Large intestine (tissue), 3 donors: ENCODE measurements around the gene DTNBP1. TPM values are rescaled to one million over a fixed set of nuclear protein-coding genes. Genes with fewer than 3 reads are reported as not detected.

Experiments
- DNase-seq, 2 donors: peaks; one replicate each; pipeline versions ENCODE4 v3.0.0 to v3.0.0-alpha.2; 2013
- H3K27ac ChIP-seq: one replicate; pipeline ENCODE4 v1.5.1; 2013; ENCODE audit warnings: low read length
- H3K27me3 ChIP-seq: 2 replicates; pipeline ENCODE4 v1.6.1; 2013; ENCODE audit warnings: low read length; ENCODE audit not compliant: control insufficient read depth, insufficient read depth
- H3K36me3 ChIP-seq: 2 replicates; pipeline ENCODE4 v1.6.1; 2013; ENCODE audit warnings: low read length; ENCODE audit not compliant: control insufficient read depth, insufficient read depth
- H3K4me1 ChIP-seq: one replicate; pipeline ENCODE4 v1.6.1; 2013; ENCODE audit warnings: low read length; ENCODE audit not compliant: control insufficient read depth, insufficient read depth
- H3K4me3 ChIP-seq: one replicate; pipeline ENCODE4 v1.5.1; 2013; ENCODE audit warnings: low read length
- H3K9me3 ChIP-seq: one replicate; pipeline ENCODE4 v1.6.1; 2013; ENCODE audit warnings: mild to moderate bottlenecking, low read depth, low read length, moderate library complexity; ENCODE audit not compliant: control insufficient read depth
- WGBS: methylation state at CpG from one replicate; pipeline ENCODE4 v1.1.5; 2013; ENCODE audit warnings: low lambda C conversion rate; ENCODE audit not compliant: insufficient coverage; 5-methylcytosine and 5-hydroxymethylcytosine counted together
- polyA plus RNA-seq: library from polyadenylated mRNA; unstranded; fragments of 120-200 nt; gene quantifications from one replicate; pipeline ENCODE4 v1.2.1, GENCODE V29; 2013

Gene DTNBP1
- polyA plus RNA-seq, 1 donor, result 20.9 TPM

GRCh38 chr6:15626878-15627674, 35.8 kb downstream of the DTNBP1 start:
- no peak for DNase-seq
- peaks cover 7% of the 10 kb centered on the region for H3K4me1 ChIP-seq
- H3K9me3 ChIP-seq, result no peaks in the 10 kb centered on the region
- H3K27me3 ChIP-seq, result no peaks in the 10 kb centered on the region
- 82% methylated on average over 4 of the region's 8 CpGs for WGBS
- no peak overlapping the region for H3K4me3 ChIP-seq
- H3K27ac ChIP-seq, result no peak overlapping the region
- H3K36me3 ChIP-seq, result peaks cover 4% of the 10 kb centered on the region

- no peaks in the 10 kb centered on the region for H3K9me3 ChIP-seq
- H3K27me3 ChIP-seq, result no peaks in the 10 kb centered on the region
- DNase-seq, result no peak
- peaks cover 5% of the 10 kb centered on the region for H3K4me1 ChIP-seq
- H3K36me3 ChIP-seq, result peaks cover 4% of the 10 kb centered on the region
- no peak overlapping the region for H3K4me3 ChIP-seq
- H3K27ac ChIP-seq, result no peak overlapping the region
- WGBS, result no CpG with 5 or more reads among the region's 1 CpG
These were observed 36.7 kb downstream of the DTNBP1 start for GRCh38 chr6:15626160-15626559.

- no peaks in the 10 kb centered on the region for H3K27me3 ChIP-seq
- H3K4me1 ChIP-seq, result peaks cover 3% of the 10 kb centered on the region
- H3K36me3 ChIP-seq, result peaks cover 4% of the 10 kb centered on the region
- no peak overlapping the region for H3K27ac ChIP-seq
- H3K9me3 ChIP-seq, result no peaks in the 10 kb centered on the region
- DNase-seq, result no peak
- no peak overlapping the region for H3K4me3 ChIP-seq
- WGBS, result 100% methylated on average over 1 of the region's 8 CpGs
These were observed 39.3 kb downstream of the DTNBP1 start for GRCh38 chr6:15623276-15624116.

- DNase-seq, result no peak
- no peak overlapping the region for H3K4me3 ChIP-seq
- peaks cover 4% of the 10 kb centered on the region for H3K36me3 ChIP-seq
- WGBS, result 93% methylated on average over 3 of the region's 4 CpGs
- H3K9me3 ChIP-seq, result no peaks in the 10 kb centered on the region
- H3K4me1 ChIP-seq, result peaks cover 3% of the 10 kb centered on the region
- H3K27ac ChIP-seq, result no peak overlapping the region
- no peaks in the 10 kb centered on the region for H3K27me3 ChIP-seq
These were observed 40.6 kb downstream of the DTNBP1 start for GRCh38 chr6:15622045-15622740.

- Histone ChIP-seq H3K4me3 (no peak overlapping the region), H3K27ac (no peak overlapping the region), H3K9me3 (no peaks in the 10 kb centered on the region), H3K36me3 (peaks cover 2% of the 10 kb centered on the region), H3K27me3 (no peaks in the 10 kb centered on the region), H3K4me1 (peaks cover 5% of the 10 kb centered on the region)
- DNase-seq, result no peak
- no CpG with 5 or more reads among the region's 6 CpGs for WGBS
These were observed 41.4 kb downstream of the DTNBP1 start for GRCh38 chr6:15621203-15622044.

- 100% methylated on average over 1 of the region's 4 CpGs for WGBS
- DNase-seq, result no peak
- Histone ChIP-seq H3K36me3 (no peaks in the 10 kb centered on the region), H3K9me3 (no peaks in the 10 kb centered on the region), H3K27ac (no peak overlapping the region), H3K27me3 (no peaks in the 10 kb centered on the region), H3K4me1 (peaks cover 10% of the 10 kb centered on the region), H3K4me3 (no peak overlapping the region)
These were observed 42.2 kb downstream of the DTNBP1 start for GRCh38 chr6:15620611-15621010.

GRCh38 chr6:15619330-15619729, 43.5 kb downstream of the DTNBP1 start:
- 100% methylated on average over 1 of the region's 1 CpG for WGBS
- H3K4me1 ChIP-seq, result peaks cover 10% of the 10 kb centered on the region
- H3K9me3 ChIP-seq, result no peaks in the 10 kb centered on the region
- H3K4me3 ChIP-seq, result no peak overlapping the region
- peaks cover 6% of the 10 kb centered on the region for H3K36me3 ChIP-seq
- H3K27me3 ChIP-seq, result no peaks in the 10 kb centered on the region
- no peak for DNase-seq
- H3K27ac ChIP-seq, result no peak overlapping the region

GRCh38 chr6:15618685-15619084, 44.1 kb downstream of the DTNBP1 start:
- no peaks in the 10 kb centered on the region for H3K27me3 ChIP-seq
- DNase-seq, result no peak
- 100% methylated on average over 4 of the region's 6 CpGs for WGBS

GRCh38 chr6:15616261-15616660, 46.6 kb downstream of the DTNBP1 start:
- no peaks in the 10 kb centered on the region for H3K27me3 ChIP-seq
- no peak overlapping the region for H3K4me3 ChIP-seq
- H3K27ac ChIP-seq, result peak overlapping the region; percentile 71
- peaks cover 12% of the 10 kb centered on the region for H3K36me3 ChIP-seq
- H3K4me1 ChIP-seq, result peaks cover 8% of the 10 kb centered on the region
- H3K9me3 ChIP-seq, result no peaks in the 10 kb centered on the region
- DNase-seq, result no peak
- 73% methylated on average over 3 of the region's 5 CpGs for WGBS

More at GRCh38 chr6:15618685-15619084, 44.1 kb downstream of the DTNBP1 start:
- no peaks in the 10 kb centered on the region for H3K9me3 ChIP-seq
- no peak overlapping the region for H3K27ac ChIP-seq
- H3K4me1 ChIP-seq, result peaks cover 10% of the 10 kb centered on the region
- no peak overlapping the region for H3K4me3 ChIP-seq
- peaks cover 7% of the 10 kb centered on the region for H3K36me3 ChIP-seq
